Measurements from ENCODE around the gene RLN3.
A peak's percentile ranks its signal among the peaks of the same experiment; 100 is the strongest.

Gene RLN3

GRCh38 chr19:14054099-14054498 lies 26.2 kb downstream of the RLN3 start:
- DNase-seq (ENCODE audit: low spot score), result no peak

DNA sequence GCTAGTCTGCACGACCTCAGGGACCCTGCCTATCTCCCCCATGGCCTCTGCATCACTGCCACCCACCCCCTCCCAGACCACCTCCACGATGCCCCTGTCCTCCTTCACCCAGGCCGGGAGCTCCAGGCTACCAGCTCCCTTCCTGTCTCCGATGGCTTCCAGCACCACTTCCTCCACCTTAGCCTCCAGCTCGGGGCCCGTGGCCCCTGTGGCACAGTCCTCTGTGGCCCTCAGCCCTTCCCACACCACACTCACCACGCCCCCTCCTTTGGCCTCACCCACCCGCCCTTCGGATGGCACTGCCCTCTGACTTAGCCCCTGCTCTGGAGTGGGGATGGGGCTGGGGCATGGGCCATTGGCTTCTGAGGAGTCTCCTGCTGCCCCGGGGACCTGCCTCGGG lies 26.8 kb downstream of the RLN3 start:
- no peak for DNase-seq (ENCODE audit: low spot score)

DNA sequence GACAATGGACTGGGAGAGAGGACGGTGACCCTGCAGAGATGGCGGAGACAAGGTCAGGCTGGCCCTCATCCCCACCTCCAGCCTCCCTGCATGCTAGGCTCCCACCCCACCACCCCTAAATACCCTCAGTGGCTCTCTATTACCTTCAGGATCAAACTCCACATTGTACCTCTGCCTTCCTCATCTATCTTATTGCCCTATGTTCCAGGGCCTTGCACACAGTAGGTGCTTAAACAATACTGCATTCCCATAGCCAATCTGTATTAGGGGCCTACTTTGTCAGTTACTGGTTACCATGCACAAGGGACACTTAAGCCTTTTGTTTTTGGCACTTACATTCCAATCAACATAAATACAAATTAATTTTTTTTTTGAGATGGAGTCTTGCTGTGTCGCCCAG lies 27.4 kb downstream of the RLN3 start:
- no peak for DNase-seq (ENCODE audit: low spot score)

- no peak for DNase-seq (ENCODE audit: low spot score)
Measured at GRCh38 chr19:14056069-14056666, 28.2 kb downstream of the RLN3 start.

DNA sequence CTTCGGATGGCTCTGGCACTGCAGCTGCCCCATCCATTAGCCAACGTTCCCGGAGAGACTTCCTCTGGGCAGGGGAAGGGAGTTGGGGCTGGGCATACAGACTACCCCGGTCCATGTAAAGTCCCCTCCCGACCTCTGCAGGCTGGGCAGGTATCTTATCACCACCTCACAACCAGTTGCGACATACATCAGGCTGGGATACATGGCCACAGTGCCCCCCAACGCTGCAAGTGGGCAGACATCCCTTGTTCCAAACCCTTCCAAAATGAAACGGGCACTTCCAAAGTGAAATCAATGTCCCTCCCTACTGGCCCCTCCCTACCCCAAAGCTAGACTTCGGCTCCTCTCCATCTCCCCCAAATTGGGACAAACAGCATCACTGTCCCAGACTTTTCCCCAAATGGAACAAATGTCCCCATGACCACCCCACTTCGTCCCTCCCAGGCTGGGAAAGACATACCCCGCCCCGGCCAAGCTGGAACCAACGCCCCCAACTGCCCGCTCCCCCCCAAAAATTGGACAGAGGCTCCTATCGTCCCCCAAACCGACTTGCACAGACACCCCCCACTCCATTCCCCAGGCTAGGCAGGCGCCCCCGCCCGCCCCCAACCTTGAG lies 28.9 kb downstream of the RLN3 start:
- DNase-seq (ENCODE audit: low spot score), result no peak

DNA sequence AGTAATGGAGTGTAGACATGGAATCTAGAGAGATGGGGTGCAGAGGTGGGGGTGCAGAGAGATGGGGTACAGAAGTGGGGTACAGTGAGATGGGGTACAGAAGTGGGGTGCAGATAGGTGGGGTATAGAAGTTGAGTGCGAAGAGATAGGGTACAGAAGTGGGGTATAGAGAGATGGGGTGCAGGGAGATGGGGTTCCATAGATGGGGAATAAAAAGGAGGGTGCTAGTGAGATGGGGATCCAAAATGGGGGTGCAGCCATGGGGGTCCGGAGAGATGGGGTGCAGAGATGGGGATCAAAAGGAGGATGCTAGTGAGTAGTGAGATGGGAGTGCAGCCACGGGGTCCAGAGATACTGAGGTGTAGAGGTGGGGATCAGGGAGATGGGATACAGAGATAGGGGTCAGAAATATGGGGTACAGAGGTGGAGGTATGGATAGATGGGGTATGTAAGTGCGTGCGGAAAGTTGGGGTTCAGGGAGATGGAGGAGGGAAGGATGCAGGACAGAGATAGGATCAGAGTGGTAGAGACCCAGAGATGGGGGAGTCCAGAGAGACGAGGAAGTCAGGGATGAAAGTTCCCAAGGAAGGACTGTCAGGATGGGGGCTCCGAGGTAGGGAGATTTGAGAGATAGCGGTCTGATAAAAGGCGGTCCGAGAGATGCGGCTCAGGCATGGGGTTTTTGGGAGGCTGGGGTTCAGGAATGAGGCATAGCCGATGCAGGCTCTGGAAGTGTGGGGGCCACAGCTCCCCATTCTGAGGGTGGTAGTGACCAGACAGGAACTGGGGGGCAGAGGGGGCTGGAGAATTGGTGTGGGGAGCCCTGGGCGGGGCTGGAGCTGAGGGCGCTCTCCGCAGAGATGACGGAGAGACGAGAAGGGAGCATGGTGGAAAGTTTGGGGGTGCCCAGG lies 30.5 kb downstream of the RLN3 start:
- no peak for DNase-seq (ENCODE audit: low spot score)

- no peak for DNase-seq (ENCODE audit: low spot score)
Measured at GRCh38 chr19:14059093-14059480, 31.1 kb downstream of the RLN3 start.

- DNase-seq (ENCODE audit: low spot score), result no peak
Measured at GRCh38 chr19:14059652-14060155, 31.8 kb downstream of the RLN3 start.

- DNase-seq (ENCODE audit: low spot score), result no peak
Measured at GRCh38 chr19:14061081-14061749, 33.3 kb downstream of the RLN3 start.

- DNase-seq (ENCODE audit: low spot score), result no peak
Measured at GRCh38 chr19:14061751-14062557, 34.0 kb downstream of the RLN3 start, which contains the start of gene PALM3. TSS of gene PALM3 (minus strand) at chr19:14062076. CDS start at chr19:14061980, 96 bp downstream.

DNA sequence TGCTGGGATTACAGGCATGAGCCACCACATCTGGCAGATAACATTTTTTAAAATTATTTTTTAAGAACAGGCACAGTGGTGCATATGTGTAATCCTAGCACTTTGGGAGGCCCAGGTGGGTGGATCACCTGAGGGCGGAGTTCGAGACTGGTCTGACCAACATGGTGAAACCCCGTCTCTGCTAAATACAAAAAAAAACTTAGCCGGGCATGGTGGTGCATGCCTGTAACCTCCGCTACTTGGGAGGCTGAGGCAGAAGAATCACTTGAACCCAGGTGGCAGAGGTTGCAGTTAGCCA lies 34.6 kb downstream of the RLN3 start:
- no peak for DNase-seq (ENCODE audit: low spot score)

DNA sequence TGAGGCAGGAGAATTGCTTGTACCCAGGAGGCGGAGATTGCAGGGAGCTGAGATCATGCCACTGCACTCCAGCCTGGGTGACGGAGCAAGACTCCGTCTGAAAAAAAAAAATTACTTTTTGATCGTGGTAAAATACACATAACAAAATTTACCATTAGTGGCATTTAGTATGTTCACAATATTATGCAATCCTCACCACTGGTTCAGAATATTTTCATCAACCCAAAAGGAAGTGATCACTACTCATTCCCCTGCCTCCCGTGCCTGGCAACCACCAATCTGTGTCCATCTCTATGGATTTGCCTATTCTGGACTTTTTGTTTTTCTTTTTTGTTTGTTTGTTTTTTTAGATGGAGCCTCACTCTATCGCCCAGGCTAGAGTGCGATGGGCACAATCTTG lies 35.2 kb downstream of the RLN3 start:
- DNase-seq (ENCODE audit: low spot score), result no peak

DNA sequence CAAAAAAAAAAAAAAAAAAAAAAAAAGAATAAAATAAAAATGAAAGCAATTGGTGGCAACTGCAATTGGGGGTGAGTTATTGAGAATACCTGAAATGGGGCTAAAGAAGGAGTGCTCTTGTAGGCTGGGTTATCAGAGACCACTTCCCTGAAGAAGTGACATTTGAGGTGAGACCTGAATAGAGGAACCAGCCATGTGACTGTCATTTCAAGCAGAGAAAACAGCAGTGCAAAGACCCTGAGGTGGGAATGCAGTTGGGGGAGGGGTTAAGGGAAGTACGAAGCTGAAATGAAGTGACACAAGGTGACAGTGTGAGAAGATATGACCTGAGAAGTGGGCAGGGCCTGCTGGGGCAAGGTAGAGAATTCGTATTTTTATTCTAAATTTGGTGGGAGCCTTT lies 38.2 kb downstream of the RLN3 start:
- no peak for DNase-seq (ENCODE audit: low spot score)

GRCh38 chr19:14070268-14071050 lies 42.5 kb downstream of the RLN3 start:
- DNase-seq (ENCODE audit: low spot score), result no peak

DNA sequence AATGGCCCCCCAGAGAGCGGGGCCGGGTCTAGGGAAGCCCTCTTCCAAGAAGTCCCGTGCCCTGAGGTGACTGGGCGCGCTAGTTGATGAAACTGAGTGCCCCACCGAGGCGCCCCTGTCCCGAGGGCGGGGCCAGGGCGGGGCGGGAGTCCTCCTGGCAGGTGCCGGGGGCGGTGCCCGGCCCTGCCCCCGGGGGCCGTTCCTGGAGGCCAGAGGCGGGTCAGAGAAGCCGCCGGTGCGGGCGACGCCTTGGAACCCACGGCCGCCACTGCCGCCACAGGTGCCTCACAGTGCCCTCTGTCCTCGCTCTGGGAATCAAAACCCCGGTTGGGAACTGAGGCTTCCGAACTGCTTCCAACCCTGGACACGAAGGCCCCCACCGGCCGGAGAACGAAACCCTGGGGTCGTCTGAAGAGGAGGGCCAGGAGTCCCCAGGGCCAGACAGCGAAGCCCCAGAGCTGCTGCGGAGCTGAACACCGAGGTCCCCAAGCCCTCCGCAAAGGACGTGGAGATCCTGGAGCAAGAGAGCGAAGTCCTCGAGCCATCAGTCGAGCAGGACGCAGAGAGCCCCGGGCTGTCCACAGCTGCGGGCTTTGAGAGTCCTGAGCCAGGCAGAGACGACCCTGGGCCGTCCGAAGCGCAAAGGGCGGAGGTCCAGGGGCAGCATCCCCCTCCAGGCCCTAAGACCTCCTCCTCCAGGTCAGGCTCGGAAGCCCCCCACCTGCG lies 44.8 kb downstream of the RLN3 start, which contains the start of gene MISP3:
MISP3 (plus strand) TSS at position 252 of the 726 bp plus-strand sequence. CDS start 524 bp downstream, outside the sequence.
- no peak for DNase-seq (ENCODE audit: low spot score)

- DNase-seq (ENCODE audit: low spot score), result peak; percentile 66
Measured at GRCh38 chr19:14073261-14073924, 45.4 kb downstream of the RLN3 start.

DNA sequence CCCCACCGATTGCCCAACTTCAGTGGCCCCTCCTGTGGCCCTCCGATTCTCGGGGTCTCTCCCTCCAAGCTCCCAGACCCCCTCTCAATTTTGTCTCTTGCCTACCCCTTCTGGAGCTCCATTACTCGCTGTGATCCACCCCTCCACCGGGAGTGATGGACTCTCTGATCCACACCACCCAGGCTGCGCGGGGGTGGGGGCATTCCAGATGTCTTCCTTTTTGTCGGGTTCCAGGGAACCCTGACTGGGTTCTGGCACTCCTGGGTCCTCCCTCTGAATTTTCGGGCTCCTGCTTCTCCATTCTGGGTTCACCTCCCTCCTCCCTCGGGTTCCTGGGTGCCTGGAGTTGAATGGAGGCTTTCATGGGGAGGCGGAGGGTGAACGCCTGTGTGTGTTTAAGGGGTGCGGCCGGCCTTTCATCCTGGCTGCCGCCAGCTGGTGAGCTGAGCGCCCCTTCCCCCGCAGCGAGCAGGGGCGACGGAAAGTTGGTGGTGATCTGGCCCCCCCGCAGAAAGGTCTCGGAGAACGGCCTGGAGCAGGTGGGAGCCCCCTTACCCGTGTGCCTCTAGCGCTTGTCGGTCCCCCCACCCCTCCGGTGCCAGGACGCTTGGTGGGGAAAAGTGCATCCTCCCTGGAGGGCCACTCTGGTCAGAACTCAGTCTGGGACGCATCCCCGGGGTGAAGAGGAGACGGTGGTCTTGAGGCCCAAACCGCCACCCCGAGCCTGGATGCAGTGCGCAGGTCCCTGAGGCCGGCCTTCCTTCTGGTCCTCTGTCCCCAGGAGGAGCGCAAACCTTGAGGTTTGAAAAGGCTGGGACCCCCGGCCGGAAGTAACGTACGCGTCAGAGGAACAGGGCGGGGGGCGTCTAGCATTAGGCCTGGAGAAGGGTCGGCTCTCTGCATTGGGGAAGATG lies 46.2 kb downstream of the RLN3 start:
- peak; percentile 44 for DNase-seq (ENCODE audit: low spot score)

GRCh38 chr19:14078411-14078810 lies 50.5 kb downstream of the RLN3 start:
- no peak for DNase-seq (ENCODE audit: low spot score)

Data from globus pallidus (tissue), 1 donor.